ENCODE data around the gene SPRED2.

SPRED2 gene

DNA sequence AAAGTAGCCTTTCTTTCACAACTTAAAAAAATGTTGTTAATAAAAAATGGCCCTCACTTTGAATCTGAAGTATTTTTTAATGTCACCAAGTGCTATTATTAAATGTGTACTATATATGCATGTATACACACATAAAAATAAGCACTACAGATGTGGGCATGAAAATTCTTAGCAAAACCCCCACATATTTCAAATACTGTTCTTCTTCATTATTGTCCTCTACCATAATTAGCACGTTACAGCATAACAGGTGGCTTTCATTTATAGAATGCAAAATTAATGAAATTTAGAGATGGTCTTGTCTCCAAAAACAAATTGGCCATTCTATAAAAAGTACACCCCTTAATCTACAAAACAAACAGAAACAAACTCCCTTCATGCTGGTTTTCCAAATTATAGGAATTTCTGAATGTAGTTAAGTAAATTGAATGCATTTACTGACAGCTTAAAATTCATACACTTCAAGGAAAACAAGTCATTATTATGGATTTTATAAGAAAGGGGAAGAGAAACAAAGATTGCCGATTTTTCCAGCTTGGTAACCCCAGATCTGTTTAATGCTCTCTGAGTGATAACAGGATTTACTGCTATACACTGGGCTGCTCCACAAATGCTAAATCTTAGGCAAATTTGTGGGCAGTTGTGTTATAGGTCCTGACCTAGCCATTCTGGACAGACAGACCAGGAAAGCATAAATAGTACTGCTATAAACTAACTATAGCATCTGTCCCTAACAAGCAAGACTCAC lies 67.2 kb downstream of the SPRED2 start:
- no peak for DNase-seq

DNA sequence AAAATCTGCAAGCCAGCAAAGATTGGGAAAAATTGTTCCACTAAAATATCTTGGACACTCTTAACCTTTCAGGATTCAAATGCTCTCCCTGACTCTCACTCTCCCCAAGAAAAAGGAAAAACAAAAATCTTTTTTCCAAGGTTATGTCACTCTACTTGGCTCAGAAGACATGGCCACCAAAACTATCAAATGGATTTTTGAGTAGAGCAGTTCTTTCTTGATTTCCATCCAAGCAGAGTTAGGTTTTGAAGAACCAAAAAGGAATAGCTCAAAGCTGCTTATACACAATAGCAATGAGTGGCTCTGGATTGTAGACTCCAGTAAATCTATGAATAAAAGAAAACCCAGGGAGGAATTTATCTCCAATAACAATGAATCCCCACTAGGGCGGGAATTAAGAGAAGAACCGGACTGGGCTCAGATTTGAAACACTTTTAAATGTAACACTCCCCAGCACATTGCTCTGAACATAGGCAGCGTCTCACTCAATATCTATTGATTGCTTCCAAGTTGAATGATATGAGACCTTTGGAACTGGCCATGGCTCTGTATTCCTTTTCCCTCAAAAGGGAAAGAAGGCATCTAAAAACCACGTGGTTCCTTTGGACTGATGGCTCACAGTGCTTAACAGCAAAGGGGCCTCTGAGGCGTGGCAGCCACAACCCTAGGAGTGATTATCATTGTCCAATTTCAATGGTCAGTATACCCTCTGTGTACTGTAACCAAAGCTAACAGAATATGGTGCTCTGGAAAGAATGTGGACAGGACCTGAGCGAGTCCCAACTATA lies 68.3 kb downstream of the SPRED2 start:
- no peak for DNase-seq

DNA sequence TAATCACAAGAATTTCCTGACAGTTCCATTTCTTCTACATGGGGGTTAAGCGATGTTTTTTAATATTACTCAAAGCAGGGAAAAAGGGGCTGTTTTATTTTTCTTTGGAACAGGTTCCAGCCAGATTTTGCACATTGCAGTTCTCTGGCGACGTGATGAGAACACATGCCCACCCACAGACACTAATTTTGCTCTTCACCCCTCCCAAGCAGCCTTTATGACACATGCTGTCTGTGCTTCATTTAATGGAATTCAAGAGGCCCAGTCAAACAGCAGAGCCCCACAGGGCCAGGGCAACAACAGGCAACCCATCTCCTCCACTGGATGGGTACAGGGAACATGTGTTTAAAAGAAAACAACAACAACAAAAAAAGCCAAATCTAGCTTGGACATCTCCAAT lies 70.8 kb downstream of the SPRED2 start:
- peak in 1 of 2 donors; percentile 35 for DNase-seq

DNA sequence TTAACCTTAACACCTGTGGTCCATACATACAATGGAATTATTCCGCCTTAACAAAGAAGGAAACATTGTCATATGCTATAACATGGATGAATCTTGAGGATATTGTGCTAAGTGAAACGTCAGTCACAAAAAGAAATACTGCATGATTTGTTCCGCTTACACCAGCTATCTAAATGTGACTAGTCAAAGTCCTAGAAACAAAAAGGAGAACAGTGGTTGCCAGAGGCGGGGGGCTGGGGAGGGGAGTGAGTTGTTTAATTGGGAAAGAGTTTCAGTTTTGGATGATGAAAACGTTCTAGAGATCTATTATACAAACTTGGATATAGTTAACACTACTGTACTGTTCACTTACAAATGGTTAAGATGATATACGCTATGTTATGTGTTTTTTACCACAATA lies 72.0 kb downstream of the SPRED2 start:
- DNase-seq = peak; percentile 60 to 61

DNA sequence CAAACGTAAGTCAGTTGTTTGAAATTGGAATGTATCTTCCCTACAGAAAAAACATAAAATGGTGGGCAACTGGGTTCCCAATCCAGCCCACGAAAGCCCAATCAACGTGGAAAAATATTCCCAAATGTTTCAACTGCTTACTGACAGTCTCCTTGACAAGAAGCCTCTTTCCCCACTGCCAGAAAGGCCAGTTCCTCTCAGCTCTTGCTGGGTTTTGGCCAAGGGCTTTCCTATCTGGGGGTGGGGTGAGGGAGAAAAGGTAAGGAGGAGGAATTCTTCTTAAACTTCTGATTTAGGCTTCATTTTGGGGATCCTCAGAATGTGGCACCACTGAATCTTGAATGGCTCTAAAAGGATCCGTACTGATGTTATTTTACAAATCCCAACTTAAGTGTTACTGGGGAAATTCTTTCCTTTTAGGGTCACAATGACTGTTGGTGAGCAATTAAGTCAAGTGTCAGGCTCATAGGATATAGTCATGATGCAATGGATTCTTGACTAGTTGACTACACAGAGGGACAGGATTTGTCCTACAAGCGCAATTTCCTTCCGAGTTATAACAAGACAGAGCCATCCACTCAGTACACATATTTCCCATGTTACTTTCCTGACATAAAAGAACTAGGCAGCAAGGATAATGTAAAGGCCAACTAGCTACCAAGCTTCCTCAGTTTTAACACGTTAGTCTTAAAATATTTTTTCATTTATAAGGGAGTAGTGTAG lies 73.6 kb downstream of the SPRED2 start:
- no peak for DNase-seq

DNA sequence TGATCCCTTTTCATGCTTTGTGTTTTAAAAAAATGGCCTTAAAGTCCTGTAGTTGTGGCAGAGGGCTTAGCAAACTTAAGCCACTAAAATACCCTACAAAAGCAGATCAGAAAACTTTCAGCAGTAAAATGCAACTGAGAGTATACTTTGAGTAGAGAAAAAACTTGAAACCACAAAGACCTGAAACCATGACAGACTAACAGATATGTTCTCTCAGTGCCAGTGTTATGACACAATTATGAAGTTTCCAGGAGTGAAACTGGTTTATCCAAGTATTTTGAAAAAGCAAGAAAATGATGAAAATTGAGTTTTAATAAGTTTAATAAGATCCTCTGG lies 74.5 kb downstream of the SPRED2 start:
- no peak for DNase-seq

DNA sequence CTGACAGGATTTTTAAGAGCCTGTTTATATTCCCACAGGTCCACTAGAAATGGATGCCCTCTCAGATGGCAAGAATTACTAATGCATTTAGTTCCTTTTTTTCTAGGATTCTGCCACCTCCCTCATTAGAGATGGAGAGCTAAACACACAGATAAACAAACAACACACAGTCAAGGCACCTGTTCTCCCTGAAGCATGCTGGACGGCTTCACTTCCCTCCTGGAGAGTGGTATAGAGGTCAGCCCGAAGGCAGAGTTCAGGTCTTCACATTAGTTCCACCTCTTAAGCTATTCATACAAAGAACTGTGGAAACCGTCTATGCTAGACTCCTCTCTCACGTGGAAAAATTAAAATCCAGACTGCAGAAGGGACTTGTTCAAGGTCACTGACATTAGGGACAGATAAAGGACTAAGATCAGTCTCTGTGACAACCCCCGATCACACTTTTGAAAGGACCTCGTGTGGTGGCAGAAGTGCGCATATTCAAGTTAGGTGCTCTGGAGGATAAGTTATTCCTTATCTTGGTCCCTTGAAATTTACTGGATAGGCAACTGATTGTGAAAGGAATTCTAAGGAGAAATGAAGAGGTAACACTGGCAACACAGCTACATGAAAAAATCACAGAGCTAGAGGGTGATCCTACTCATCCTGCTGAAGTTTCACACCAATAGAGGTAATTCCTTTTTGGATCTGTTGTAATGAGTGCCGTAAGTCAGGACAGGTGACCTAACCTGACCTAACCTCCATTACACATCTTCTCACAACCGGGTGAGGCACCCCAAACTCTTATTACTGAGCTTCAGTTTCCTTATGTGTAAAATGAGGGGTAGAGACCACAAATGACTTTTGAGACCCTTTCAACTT lies 75.1 kb downstream of the SPRED2 start:
- no peak for DNase-seq

DNA sequence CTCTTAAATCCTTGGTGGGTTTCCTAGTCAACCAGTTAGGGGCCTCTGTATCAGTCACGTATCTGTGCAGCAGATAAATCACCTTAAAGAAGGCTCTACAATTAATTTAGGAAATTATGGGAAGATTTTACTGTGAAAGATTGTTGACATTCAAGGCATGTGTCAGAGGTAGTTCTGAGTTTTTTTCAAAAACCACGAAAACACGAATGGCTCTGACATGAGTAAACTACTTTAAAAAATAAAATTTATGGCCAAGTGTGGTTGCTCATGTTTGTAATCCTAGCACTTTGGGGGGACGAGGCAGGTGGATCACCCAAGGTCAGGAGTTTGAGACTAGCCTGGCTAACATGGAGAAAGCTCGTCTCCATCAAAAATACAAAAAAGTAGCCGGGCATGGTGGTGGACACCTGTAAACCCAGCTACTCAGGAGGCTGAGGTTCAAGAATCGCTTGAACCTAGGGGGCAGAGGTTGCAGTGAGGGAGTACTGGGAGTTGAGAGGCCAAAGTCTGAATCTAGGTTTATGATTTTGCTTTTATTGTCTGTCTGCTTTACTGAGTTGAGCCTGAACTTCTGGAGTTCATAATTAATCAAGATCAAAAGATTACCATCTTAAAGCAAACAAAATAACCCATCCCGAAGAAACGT lies 77.1 kb downstream of the SPRED2 start:
- no peak for DNase-seq

DNA sequence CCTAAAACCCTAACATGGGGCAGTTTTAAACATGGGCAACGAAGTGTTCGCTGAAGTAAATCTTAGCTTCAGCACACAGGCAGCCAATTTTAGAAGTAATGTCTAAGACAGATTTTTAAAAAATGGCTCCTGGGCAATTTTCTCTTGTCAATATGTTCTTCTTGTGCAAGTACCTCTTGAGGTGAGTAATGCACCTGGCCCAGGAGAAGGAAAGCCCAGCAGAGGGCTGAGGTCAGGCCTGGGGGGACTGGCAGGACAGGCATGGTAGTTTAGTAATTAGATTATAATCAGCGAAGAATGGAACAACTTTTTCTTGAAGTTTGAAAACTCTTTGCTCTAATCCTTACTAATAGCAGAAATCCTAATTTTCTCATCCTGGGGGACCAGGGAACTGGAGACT lies 77.6 kb downstream of the SPRED2 start:
- no peak for DNase-seq

DNA sequence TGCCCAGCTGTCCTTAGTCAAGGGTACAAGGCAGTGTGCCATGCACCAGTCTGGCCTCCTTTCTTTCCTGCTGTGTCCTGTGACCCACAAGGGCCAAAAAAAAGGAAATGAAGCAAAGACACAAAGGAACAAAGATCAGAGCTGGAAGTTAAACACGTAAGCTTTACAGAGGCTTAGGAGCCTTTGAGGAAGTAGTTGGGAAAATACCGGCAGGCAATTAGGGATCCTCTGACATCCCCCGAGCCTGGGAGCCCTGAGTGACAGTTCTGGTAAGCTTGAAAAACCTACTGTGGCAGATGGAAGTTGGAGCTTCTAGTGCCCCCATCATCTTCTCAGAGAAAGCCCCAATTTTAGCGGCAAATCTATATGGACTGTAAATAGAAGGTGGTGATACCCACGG lies 78.5 kb downstream of the SPRED2 start:
- DNase-seq = peak; percentile 71 to 82

DNA sequence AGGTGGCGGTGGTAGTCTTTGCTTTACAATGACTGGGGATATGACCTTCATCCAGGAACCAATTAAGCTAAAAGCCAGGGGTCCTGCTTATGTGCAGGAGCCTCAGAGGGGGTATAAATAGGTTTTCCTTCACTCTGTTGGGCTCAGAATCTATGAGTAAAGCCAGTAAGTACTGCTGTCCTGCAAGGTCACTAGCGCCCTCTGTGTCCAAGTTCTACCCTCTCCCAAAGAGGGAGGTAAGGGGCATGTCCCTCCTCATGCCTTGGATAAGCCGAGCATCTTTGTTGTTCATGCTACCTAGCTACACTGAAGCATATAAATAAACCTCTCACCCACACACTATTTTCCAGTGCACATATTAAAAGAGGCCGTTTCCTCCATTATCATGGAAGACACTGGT lies 79.4 kb downstream of the SPRED2 start:
- DNase-seq = no peak

DNA sequence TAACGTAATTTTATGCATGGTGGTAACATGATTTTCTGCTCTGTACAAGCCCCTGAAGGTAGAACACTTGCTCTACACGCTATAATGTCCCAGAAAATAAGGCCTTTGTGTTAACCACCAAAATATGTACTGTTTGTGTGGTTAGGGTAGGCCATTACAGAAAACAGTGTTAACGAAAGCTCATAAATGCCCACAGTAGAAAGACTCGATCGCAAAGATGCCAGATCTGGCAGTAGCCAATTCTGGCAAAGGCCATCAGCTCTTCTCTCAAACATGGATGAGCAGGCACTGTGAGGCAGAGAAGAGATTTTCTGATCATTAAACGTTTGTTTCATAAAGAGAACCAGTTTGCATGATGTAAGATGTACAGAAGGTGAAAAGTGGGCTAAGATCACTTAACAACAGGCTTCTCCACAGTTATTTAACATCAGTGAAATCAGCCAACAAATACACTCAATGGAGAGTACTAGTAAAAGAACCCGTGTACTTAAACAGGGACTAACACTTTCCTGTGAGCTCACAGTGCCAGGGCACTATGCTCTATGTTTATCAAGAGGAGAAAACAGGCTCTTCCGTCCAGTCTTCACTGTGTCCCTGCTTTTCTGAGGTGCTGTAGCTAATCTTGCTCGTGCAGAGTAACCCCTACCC lies 80.3 kb downstream of the SPRED2 start:
- DNase-seq = no peak

DNA sequence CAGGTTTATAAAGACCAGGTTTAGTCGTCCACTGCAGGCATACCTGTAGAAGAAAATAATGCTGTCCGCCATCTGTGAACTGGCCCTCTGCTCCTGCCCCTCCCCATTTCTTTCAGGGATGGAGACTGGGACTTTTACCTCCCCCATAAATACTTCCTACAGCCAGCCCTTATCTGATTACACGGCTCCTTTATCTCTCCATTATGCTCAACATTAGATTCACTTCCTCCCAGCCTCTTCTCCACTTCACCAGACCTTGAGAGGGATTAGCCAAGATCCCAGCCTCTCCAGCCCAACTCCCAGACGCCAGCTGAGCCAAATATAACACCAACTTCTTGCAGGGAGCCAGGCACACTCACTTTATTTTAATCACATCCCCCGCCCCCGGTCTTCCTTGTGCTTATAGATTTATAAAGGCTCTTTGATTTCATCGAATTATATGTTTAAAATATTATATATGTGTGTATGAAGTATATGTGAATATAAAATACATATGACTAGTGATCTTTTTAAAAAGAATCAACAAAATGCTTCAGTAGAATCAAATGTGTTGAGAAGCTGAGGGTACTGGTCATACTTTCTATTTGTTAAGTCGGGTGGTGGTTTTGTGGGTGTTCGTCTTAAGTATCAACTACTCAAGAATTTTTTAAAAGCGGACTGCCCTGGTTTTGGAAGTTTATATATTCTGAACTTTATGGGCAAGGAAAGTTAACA lies 81.0 kb downstream of the SPRED2 start:
- DNase-seq = peak in 1 of 2 donors; percentile 10

DNA sequence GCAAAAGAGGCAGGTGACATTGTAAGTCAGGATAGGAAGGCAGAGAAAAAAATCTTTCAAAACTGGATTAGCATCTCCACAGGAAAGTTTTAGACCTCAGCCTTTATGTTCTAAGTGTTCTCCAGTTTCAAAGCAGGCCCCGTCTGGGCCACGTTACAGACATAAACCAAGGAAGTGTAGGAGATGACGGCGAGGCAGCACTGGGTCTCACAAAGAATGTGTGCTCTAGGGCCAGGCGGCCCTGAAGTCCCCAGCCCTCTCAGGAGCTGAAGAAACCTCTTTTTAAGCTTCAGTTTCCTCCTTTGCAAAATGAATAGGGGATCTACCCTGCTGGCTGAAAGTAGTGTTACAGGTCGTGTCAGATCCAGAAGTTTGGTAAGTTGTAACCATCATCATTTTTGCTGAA lies 81.7 kb downstream of the SPRED2 start:
- peak in 1 of 2 donors; percentile 4 for DNase-seq

DNA sequence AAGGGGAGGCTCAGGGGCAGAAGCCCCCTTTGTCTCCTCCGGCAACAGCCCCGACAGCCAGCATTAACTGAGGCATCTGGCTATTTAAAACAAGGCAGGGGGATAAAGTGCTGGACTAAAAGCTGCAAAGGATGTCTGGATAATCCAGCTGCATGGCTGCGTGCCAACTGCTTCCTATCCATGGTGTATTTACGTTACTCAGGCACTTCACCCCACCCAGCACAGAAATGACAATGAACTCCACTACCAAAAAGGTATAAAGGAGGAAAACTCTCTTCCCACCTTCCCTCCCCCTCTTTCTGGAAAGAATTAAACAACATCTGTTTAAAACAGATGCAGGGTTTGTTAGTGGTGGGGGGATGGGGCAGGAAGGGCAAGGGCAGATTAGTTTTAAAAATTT lies 82.5 kb downstream of the SPRED2 start:
- DNase-seq = no peak

DNA sequence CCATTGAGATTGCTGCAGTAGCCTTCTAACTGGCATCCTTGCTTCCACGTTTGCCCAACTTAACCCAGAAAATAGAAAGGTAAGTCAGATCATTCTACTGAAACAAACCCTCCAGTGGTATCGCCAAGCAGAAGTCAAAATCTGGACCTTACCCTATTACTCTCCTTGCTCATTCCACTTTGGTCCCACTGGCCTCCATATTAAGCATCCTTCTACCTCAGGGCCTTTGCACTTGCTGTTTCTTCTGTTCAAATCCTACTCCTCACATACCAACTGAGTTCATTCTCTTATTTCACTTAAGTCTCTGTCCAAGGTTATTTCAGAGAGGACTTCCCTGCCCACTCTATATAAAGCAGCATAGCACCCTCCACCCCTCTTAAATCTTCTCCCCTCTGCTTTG lies 84.5 kb downstream of the SPRED2 start:
- no peak for DNase-seq

DNA sequence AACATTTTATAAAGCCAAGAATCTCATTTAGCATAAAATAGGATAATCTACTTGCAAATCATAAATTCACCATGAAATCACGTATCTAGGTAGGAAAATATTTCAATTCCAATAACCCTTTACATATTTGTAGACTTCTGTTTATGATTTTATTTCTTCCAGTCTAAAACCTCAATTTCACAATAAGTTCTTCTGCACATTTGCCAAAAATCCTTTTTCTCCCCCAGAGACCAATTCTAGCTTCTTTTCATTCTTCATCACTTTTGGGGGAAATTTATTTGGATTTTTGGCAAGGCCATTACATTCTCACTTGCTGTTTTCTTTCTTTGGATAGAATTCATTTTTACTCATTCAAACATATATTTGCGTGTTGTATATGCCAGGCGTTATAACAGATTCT lies 86.8 kb downstream of the SPRED2 start:
- no peak for DNase-seq

DNA sequence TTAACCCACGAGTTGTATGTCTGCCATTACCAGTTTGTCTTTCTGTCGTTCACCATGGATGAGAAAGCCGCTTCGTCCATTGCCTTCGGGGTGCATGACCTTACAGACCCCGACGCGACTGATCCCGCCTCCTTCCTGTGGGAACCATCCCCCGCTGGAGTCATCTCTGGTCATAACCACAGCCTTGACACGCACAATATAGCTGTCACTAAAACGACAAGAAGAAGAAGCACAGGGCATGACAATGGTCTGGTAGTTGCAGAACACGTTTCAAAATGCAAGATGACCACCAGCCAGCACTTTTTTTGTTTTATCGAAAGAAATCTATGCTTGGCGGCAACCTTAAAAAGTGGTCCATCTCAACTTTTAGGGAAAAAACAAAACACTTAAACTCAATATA lies 87.7 kb downstream of the SPRED2 start:
- DNase-seq = peak in 1 of 2 donors; percentile 7

DNA sequence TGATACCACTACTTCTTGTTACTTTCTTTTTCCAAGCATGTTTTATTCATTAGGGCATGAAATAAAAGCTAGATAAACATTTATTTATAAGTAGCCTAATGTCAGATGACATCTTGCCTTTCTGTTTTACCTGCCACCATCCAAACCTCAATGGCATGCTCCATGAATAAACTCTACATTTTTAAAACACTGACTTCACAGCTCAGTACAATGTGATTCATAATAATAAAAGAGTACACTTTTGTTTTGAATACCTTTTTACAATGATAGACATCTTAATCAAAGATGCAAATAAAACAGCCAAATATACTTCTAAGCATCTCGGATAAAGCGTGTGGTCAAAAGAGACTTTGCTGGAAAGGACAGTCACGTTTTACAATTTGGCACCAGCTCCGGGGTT lies 88.2 kb downstream of the SPRED2 start:
- no peak for DNase-seq

DNA sequence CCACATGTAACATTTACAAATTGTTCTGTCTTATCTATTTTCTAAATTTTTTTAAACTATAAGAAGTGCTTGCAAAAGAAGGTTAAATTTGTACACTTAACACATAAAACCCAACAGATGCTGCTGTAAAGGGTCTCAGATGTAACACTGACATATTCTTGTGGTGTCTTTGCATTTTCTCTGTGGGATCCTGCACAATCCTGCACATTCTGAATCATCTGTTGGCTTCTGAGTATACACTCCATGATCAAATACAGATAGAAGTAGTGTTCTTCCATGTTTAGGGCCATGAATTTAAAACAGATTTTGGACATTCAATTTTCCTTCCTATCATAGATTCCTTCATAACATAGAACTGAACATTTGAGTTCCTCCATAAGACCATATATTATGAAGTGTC lies 89.0 kb downstream of the SPRED2 start:
- DNase-seq = no peak
